GM12874 (cell line): ENCODE measurements around the gene SLC16A7.

ENCODE experiments used
- TF ChIP-seq, protein P1 (sequence below): IDR thresholded peaks from 2 replicates; pipeline ENCODE4 v1.5.1; 2011; ENCODE audit warnings: low read depth, mild to moderate bottlenecking, control low read depth, low read length, moderate library complexity; ENCODE audit not compliant: insufficient read depth

The SLC16A7 gene

DNA sequence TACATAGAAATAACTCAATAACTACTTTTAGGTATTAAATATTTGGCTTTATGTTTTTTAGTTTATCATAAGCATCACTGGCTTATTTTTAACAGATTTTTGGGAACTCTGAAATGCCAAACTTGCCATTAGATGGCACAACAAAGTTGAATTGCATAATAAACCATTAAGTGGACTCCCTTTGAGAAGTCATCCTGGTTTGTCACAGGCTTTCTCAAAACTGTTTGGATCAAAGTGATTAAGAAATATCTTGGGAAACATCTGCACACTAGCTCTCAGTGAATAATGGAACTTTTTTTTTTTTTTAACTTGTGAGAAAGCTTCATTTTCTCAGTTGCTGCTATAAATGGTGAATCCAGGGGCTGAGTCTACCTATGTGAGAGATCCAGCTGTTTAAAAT lies 4.3 kb downstream of the SLC16A7 start:
- TF ChIP-seq, protein P1, sequence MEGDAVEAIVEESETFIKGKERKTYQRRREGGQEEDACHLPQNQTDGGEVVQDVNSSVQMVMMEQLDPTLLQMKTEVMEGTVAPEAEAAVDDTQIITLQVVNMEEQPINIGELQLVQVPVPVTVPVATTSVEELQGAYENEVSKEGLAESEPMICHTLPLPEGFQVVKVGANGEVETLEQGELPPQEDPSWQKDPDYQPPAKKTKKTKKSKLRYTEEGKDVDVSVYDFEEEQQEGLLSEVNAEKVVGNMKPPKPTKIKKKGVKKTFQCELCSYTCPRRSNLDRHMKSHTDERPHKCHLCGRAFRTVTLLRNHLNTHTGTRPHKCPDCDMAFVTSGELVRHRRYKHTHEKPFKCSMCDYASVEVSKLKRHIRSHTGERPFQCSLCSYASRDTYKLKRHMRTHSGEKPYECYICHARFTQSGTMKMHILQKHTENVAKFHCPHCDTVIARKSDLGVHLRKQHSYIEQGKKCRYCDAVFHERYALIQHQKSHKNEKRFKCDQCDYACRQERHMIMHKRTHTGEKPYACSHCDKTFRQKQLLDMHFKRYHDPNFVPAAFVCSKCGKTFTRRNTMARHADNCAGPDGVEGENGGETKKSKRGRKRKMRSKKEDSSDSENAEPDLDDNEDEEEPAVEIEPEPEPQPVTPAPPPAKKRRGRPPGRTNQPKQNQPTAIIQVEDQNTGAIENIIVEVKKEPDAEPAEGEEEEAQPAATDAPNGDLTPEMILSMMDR, result no peak

GRCh38 chr12:59603754-59604153 lies 7.9 kb downstream of the SLC16A7 start:
- TF ChIP-seq, protein P1, result no peak

GRCh38 chr12:59615392-59616165 lies 19.8 kb downstream of the SLC16A7 start:
- TF ChIP-seq, protein P1, result no peak

DNA sequence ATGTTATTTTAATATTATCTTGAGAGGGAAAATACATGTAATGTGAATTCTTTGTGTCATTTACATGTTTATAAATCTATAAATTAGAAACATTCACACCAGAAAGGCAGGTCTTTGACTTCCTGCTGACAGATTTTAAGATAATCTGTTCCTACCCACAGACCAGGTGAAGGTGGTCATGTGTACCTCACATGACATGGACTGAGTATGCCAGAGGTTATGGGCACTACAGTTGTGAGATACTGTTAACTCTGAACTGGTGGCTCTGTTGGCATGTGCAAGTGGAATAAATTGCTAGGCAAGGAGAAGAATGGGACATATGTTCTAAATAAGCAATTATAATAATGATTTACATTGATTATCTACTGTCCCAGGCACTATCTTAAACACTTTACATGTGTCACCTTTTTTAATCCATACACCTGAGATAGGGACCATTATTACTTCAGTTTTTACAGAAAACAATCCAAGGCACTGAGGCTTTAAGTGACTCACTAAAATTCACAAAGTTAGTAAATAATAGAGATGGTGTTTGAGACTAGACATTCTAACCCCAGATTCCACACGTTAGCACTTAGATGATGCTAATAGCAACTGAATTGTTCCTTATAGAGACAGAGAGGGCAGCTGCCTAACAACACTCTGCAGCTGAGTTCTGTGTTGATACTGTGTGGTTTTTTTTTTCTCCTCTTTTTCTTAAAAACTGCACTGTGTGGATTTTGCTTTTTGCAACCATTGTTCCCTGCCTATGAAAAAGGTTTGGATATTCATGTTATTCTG lies 23.8 kb downstream of the SLC16A7 start:
- TF ChIP-seq, protein P1, result no peak

GRCh38 chr12:59620326-59620725 lies 24.5 kb downstream of the SLC16A7 start:
- TF ChIP-seq, protein P1, result no peak

DNA sequence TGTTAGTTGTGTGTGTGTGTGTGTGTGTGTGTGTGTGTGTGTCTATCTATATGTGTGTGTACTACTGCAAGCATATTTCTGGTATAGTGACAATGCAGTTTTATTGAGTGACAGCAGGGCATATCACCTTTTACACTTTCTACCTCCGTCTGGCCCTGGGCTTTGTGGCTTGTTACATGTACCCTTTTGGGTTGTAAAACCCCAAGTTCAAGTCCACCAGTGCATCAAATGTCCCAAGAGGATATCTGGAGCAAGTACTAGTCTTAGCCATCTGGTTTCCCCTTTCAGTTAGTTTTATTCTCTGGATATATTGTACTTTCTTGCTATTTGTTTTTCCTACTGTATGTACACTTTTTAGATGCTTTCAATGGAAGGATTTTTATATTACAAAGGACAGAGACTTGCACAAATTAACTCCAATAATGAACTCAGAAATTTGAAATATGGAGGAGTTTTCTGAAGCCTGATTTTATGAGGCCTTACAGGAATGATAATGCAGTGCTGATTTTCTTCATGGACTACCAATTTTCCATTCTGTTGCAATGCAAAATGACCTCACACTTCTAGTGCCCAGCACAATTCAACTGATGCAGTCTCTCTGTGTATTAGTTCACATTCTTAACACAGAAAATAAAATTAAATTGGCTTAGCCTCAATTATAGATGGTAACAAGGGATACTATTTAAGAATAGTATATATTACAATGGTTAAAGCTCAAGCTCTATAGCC lies 29.1 kb downstream of the SLC16A7 start:
- TF ChIP-seq, protein P1, result no peak

- TF ChIP-seq, protein P1, result no peak
Observed at GRCh38 chr12:59626382-59626781, 30.6 kb downstream of the SLC16A7 start.
